Measurements from ENCODE around the gene TSR1. TPM values are rescaled to one million over a fixed set of nuclear protein-coding genes. Genes with fewer than 3 reads are reported as not detected.

TSR1 gene
- total RNA-seq, 1 experiment from 2014 or later: 74.3 TPM

DNA sequence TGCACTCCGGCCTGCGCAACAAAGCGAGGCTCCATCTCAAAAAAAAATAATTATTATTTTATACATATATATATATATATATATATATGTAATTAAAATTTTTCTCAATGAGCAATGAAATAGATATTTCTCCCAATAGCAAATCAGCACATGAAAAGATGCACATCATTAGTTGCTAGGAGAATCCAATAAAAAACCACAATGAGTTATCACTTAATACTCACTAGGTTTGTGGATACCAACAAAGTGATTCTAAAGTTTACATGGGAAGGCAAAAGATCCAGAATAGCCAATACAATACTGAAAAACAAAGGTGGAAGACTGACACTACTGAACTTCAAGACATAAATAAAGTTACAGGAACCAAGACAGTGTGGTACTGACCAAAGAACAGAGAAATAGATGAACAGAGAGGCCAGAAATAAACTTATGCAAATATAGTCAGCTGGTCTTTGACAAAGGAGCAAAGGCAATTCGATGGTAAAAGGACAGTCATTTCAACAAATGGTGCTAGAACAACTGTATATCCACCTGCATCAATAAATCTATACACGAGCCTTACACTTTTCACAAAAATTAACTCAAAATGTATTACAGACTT, 46.3 kb downstream of the TSR1 start:
- H3K36me3 Mint-ChIP-seq: peaks cover 53% of the 10 kb centered on the region
- DNase-seq (ENCODE audit: low spot score) (no peak), ATAC-seq (no peak)
- TF ChIP-seq USF2 (CRISPR knock-in tag; IDR thresholded peaks at IDR 0.05) (no peak), ZNF396 (CRISPR knock-in tag; IDR thresholded peaks at IDR 0.05; ENCODE audit: borderline replicate concordance) (no peak), ATF1 (CRISPR knock-in tag; IDR thresholded peaks at IDR 0.05) (no peak), RORB (CRISPR knock-in tag; IDR thresholded peaks at IDR 0.05) (no peak), ZNF532 (CRISPR knock-in tag; IDR thresholded peaks at IDR 0.05; ENCODE audit: borderline replicate concordance) (no peak), CDX4 (CRISPR knock-in tag; IDR thresholded peaks at IDR 0.05; ENCODE audit: borderline replicate concordance) (no peak), NR1H2 (CRISPR knock-in tag; IDR thresholded peaks at IDR 0.05) (no peak), FOXJ3 (CRISPR knock-in tag; IDR thresholded peaks at IDR 0.05; ENCODE audit: borderline replicate concordance) (no peak), ZNF425 (CRISPR knock-in tag; conservative IDR thresholded peaks at IDR 0.05) (no peak), ZBTB43 (CRISPR knock-in tag; IDR thresholded peaks at IDR 0.05) (no peak)
- TF ChIP-seq, protein P1, sequence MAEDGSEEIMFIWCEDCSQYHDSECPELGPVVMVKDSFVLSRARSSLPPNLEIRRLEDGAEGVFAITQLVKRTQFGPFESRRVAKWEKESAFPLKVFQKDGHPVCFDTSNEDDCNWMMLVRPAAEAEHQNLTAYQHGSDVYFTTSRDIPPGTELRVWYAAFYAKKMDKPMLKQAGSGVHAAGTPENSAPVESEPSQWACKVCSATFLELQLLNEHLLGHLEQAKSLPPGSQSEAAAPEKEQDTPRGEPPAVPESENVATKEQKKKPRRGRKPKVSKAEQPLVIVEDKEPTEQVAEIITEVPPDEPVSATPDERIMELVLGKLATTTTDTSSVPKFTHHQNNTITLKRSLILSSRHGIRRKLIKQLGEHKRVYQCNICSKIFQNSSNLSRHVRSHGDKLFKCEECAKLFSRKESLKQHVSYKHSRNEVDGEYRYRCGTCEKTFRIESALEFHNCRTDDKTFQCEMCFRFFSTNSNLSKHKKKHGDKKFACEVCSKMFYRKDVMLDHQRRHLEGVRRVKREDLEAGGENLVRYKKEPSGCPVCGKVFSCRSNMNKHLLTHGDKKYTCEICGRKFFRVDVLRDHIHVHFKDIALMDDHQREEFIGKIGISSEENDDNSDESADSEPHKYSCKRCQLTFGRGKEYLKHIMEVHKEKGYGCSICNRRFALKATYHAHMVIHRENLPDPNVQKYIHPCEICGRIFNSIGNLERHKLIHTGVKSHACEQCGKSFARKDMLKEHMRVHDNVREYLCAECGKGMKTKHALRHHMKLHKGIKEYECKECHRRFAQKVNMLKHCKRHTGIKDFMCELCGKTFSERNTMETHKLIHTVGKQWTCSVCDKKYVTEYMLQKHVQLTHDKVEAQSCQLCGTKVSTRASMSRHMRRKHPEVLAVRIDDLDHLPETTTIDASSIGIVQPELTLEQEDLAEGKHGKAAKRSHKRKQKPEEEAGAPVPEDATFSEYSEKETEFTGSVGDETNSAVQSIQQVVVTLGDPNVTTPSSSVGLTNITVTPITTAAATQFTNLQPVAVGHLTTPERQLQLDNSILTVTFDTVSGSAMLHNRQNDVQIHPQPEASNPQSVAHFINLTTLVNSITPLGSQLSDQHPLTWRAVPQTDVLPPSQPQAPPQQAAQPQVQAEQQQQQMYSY (CRISPR knock-in tag; IDR thresholded peaks at IDR 0.05): no peak
- TF ChIP-seq, protein P2, sequence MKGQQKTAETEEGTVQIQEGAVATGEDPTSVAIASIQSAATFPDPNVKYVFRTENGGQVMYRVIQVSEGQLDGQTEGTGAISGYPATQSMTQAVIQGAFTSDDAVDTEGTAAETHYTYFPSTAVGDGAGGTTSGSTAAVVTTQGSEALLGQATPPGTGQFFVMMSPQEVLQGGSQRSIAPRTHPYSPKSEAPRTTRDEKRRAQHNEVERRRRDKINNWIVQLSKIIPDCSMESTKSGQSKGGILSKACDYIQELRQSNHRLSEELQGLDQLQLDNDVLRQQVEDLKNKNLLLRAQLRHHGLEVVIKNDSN (CRISPR knock-in tag; IDR thresholded peaks at IDR 0.05): no peak
- ChIA-PET CTCF (no interaction called here), POLR2A (no interaction called here)
- no peak overlapping the region for H3K4me3 Mint-ChIP-seq
- no peaks in the 10 kb centered on the region for H3K4me1 Mint-ChIP-seq
- no peaks in the 10 kb centered on the region for H3K9me3 Mint-ChIP-seq
- H3K27me3 Mint-ChIP-seq (ENCODE audit: low read depth): no peaks in the 10 kb centered on the region
- no peak overlapping the region for H3K27ac Mint-ChIP-seq
